Keratinocyte (primary cell): ENCODE data around the gene TECTB. TPM values are rescaled to one million over a fixed set of nuclear protein-coding genes. Genes with fewer than 3 reads are reported as not detected.

Experiments
- DNase-seq: peaks from one replicate; pipeline ENCODE4 v3.0.0-alpha.2; 2011; ENCODE audit warnings: low read depth, missing footprints, low spot score
- FAIRE-seq: peaks from 2 replicates; lab custom pipeline; 2011; peaks lifted over from hg19 to GRCh38; lab: Jason Lieb, UNC
- H2AFZ ChIP-seq: 2 replicates; pipeline ENCODE4 v1.6.0; 2012; ENCODE audit warnings: low read length, control low read depth, inconsistent platforms; ENCODE audit not compliant: control insufficient read depth
- H3K27ac ChIP-seq: 2 replicates; pipeline ENCODE4 v1.5.1; 2011; ENCODE audit warnings: low read length; ENCODE audit not compliant: control insufficient read depth, insufficient read depth
- H3K27me3 ChIP-seq: 3 replicates; pipeline ENCODE4 v1.6.0; 2011; ENCODE audit warnings: low read length; ENCODE audit not compliant: control insufficient read depth, insufficient read depth; ENCODE audit errors: extremely low read depth
- H3K36me3 ChIP-seq, 2 experiments: 2 replicates in 1 of 2; 3 replicates in 1 of 2; pipeline ENCODE4 v1.5.1; 2011; ENCODE audit warnings: low read length in 2 of 2, mild to moderate bottlenecking in 1 of 2; ENCODE audit not compliant: control insufficient read depth in 2 of 2, insufficient read depth in 2 of 2; ENCODE audit errors: extremely low read depth in 1 of 2
- H3K4me1 ChIP-seq: 3 replicates; pipeline ENCODE4 v1.5.1; 2011; ENCODE audit warnings: low read length; ENCODE audit not compliant: control insufficient read depth, insufficient read depth; ENCODE audit errors: extremely low read depth
- H3K4me2 ChIP-seq: 3 replicates; pipeline ENCODE4 v1.6.0; 2011; ENCODE audit warnings: low read depth, low read length; ENCODE audit not compliant: control insufficient read depth, insufficient read depth; ENCODE audit errors: extremely low read depth
- H3K4me3 ChIP-seq, 3 experiments: fragments of 200-600 bp in 1 of 3; sonication (generic) in 1 of 3; 2 replicates in 2 of 3; 3 replicates in 1 of 3; pipeline ENCODE4 v1.5.1; 2011 to 2016; ENCODE audit warnings: low read length in 3 of 3, mild to moderate bottlenecking in 3 of 3, control low read depth in 2 of 3, inconsistent platforms in 1 of 3, low read depth in 1 of 3, mixed read lengths in 1 of 3, mixed run types in 1 of 3, moderate library complexity in 1 of 3; ENCODE audit not compliant: control insufficient read depth in 2 of 3, insufficient read depth in 2 of 3; ENCODE audit errors: extremely low read depth in 1 of 3
- H3K79me2 ChIP-seq: 2 replicates; pipeline ENCODE4 v1.6.0; 2012; ENCODE audit warnings: low read length; ENCODE audit not compliant: control insufficient read depth, insufficient read depth
- H3K9ac ChIP-seq: 3 replicates; pipeline ENCODE4 v1.6.0; 2011; ENCODE audit warnings: low read length; ENCODE audit not compliant: control insufficient read depth, insufficient read depth; ENCODE audit errors: extremely low read depth
- H3K9me1 ChIP-seq: 3 replicates; pipeline ENCODE4 v1.6.0; 2011; ENCODE audit warnings: low read length; ENCODE audit not compliant: control insufficient read depth, insufficient read depth; ENCODE audit errors: extremely low read depth
- H3K9me3 ChIP-seq: 2 replicates; pipeline ENCODE4 v1.5.1; 2012; ENCODE audit warnings: low read depth, low read length; ENCODE audit not compliant: control insufficient read depth
- H4K20me1 ChIP-seq: 3 replicates; pipeline ENCODE4 v1.6.0; 2011; ENCODE audit warnings: low read length; ENCODE audit not compliant: control insufficient read depth, insufficient read depth; ENCODE audit errors: extremely low read depth
- CTCF ChIP-seq, 3 experiments: IDR thresholded peaks in 1 of 3; conservative IDR thresholded peaks in 1 of 3; optimal IDR thresholded peaks in 1 of 3; 2 replicates in 2 of 3; 3 replicates in 1 of 3; pipeline versions ENCODE3 to v1.5.1; 2011; ENCODE audit warnings: low read length in 3 of 3, mild to moderate bottlenecking in 3 of 3, moderate library complexity in 2 of 3, control low read depth in 1 of 3, inconsistent platforms in 1 of 3; ENCODE audit not compliant: insufficient read depth in 2 of 3; ENCODE audit errors: extremely low read depth in 1 of 3
- EZH2 ChIP-seq: IDR thresholded peaks from one replicate; pipeline ENCODE4 v1.6.1; 2012; ENCODE audit warnings: inconsistent platforms, mild to moderate bottlenecking, low read length, moderate library complexity
- dilution Hi-C: fragments of 300-500 bp; cut with MboI; formaldehyde crosslinking; loops from one replicate; pipeline ENCODE4 v1.7.0; 2020; ENCODE audit warnings: low sequenced_read_pairs; ENCODE audit not compliant: extremely low pct_ligation_motif_present
- polyA plus RNA-seq, 5 experiments: library from polyadenylated mRNA; depleted of rRNA in 3 of 5; stranded (reverse) in 3 of 5; stranded (forward) in 1 of 5; unstranded in 1 of 5; fragments of >200 nt; gene quantifications; 1 replicate in 1 of 5; 2 replicates in 3 of 5; 3 replicates in 1 of 5; pipeline versions ENCODE4 v1.2.1 to v1.2.3, GENCODE V29; 2011 to 2012; ENCODE audit warnings: missing spikeins in 2 of 5, low read depth in 1 of 5, low replicate concordance in 1 of 5

Gene TECTB
- polyA plus RNA-seq, 1 donor (not counting 4 experiments of a cell fraction or from before 2014, with no cell fraction given): not detected

GRCh38 chr10:112348759-112349158 is 65.6 kb downstream of the TECTB start:
- H4K20me1 ChIP-seq: no peaks in the 10 kb centered on the region
- no peaks in the 10 kb centered on the region for H3K79me2 ChIP-seq
- no peaks in the 10 kb centered on the region for H3K4me1 ChIP-seq
- H2AFZ ChIP-seq: no peak overlapping the region
- H3K27ac ChIP-seq: no peak overlapping the region
- no peaks in the 10 kb centered on the region for H3K36me3 ChIP-seq
- no peaks in the 10 kb centered on the region for H3K9me1 ChIP-seq
- no peaks in the 10 kb centered on the region for H3K27me3 ChIP-seq
- no peak overlapping the region for H3K4me2 ChIP-seq
- TF ChIP-seq EZH2: no peak
- no peak for TF ChIP-seq CTCF (optimal IDR thresholded peaks at IDR 0.05 in 1 of 3, IDR thresholded peaks at IDR 0.05 in 1 of 3, conservative IDR thresholded peaks at IDR 0.05 in 1 of 3; ENCODE audit: extremely low read depth in 1 of 3, insufficient read depth in 2 of 3, low read length in 3 of 3)
- no peak overlapping the region for H3K9ac ChIP-seq
- no peaks in the 10 kb centered on the region for H3K9me3 ChIP-seq
- H3K4me3 ChIP-seq: no peak overlapping the region
- DNase-seq (no peak), FAIRE-seq (no peak)
- dilution Hi-C loops: no loop called here

- FAIRE-seq: no peak
- Histone ChIP-seq H2AFZ (no peak overlapping the region), H3K79me2 (no peaks in the 10 kb centered on the region), H3K9ac (no peak overlapping the region), H4K20me1 (no peaks in the 10 kb centered on the region), H3K9me3 (no peaks in the 10 kb centered on the region), H3K4me2 (no peak overlapping the region), H3K36me3 (no peaks in the 10 kb centered on the region), H3K27ac (no peak overlapping the region), H3K9me1 (no peaks in the 10 kb centered on the region), H3K4me1 (no peaks in the 10 kb centered on the region), H3K4me3 (no peak overlapping the region), H3K27me3 (no peaks in the 10 kb centered on the region)
- TF ChIP-seq EZH2 (no peak), CTCF (optimal IDR thresholded peaks at IDR 0.05 in 1 of 3, IDR thresholded peaks at IDR 0.05 in 1 of 3, conservative IDR thresholded peaks at IDR 0.05 in 1 of 3; ENCODE audit: extremely low read depth in 1 of 3, insufficient read depth in 2 of 3, low read length in 3 of 3) (no peak)
- dilution Hi-C loops: no loop called here
- DNase-seq: no peak
These were observed 66.4 kb downstream of the TECTB start for GRCh38 chr10:112349521-112350085.
